HepG2 (cell line): ENCODE data around the gene SLC36A1. TPM values are rescaled to one million over a fixed set of nuclear protein-coding genes. Genes with fewer than 3 reads are reported as not detected.

ENCODE experiments used
- ARID3A ChIP-seq: IDR thresholded peaks from 2 replicates; pipeline ENCODE4 v1.6.1; 2012; ENCODE audit warnings: low read depth, low read length, improper control_type of control experiment
- EED ChIP-seq: sonication (generic); formaldehyde crosslinking; IDR thresholded peaks from 2 replicates; pipeline ENCODE4 v1.5.0; 2020; ENCODE audit warnings: mild to moderate bottlenecking, missing genetic modification reagents
- IKZF1 ChIP-seq: fragments of 450-650 bp; IDR thresholded peaks from 2 replicates; pipeline ENCODE4 v1.7.1; 2016
- ISL2 ChIP-seq: sonication (generic); formaldehyde crosslinking; IDR thresholded peaks from 2 replicates; pipeline ENCODE4 v1.5.0; 2020; ENCODE audit warnings: missing genetic modification reagents
- NBN ChIP-seq: fragments of 450-650 bp; conservative IDR thresholded peaks from 2 replicates; pipeline ENCODE4 v1.6.1; 2017
- NR2F2 ChIP-seq: IDR thresholded peaks from 2 replicates; pipeline ENCODE4 v1.6.1; 2012; ENCODE audit warnings: low read depth, inconsistent platforms, borderline replicate concordance
- ZBTB26 ChIP-seq: IDR thresholded peaks from 2 replicates; pipeline ENCODE4 v1.6.1; 2016; ENCODE audit warnings: missing compliant biosample characterization, missing genetic modification reagents, borderline replicate concordance
- ZBTB46 ChIP-seq: sonication (generic); formaldehyde crosslinking; IDR thresholded peaks from 2 replicates; pipeline ENCODE4 v1.4.0; 2020; ENCODE audit warnings: mild to moderate bottlenecking, missing genetic modification reagents, borderline replicate concordance
- ZNF18 ChIP-seq: sonication (generic); formaldehyde crosslinking; IDR thresholded peaks from 2 replicates; pipeline ENCODE4 v1.8.0; 2022; ENCODE audit warnings: mild to moderate bottlenecking, missing genetic modification reagents; ENCODE audit not compliant: insufficient replicate concordance
- ZNF768 ChIP-seq: sonication (generic); formaldehyde crosslinking; IDR thresholded peaks from 2 replicates; pipeline ENCODE4 v1.4.0; 2020; ENCODE audit warnings: missing genetic modification reagents
- polyA plus RNA-seq, 8 experiments: library from polyadenylated mRNA; depleted of rRNA in 3 of 8; stranded (reverse) in 7 of 8; unstranded in 1 of 8; fragments of >200 nt; fragmentation: Illumina TruSeq in 4 of 8; extraction: Trizol in 4 of 8; gene quantifications; 2 replicates each; pipeline versions ENCODE4 v1.2.1 to v1.2.3, GENCODE V29; 2011 to 2016; ENCODE audit warnings: low read depth in 4 of 8, missing spikeins in 1 of 8, mixed read lengths in 1 of 8; ENCODE audit not compliant: insufficient read depth in 1 of 8
- total RNA-seq, 5 experiments: library from RNA; depleted of rRNA; stranded (reverse); fragments of >200 nt; fragmentation: Illumina TruSeq; extraction: Trizol; gene quantifications; 2 replicates each; pipeline ENCODE4 v1.2.3, GENCODE V29; 2016; ENCODE audit warnings: low read depth in 1 of 5

Gene SLC36A1
- total and polyA plus RNA-seq, 2 of the 13 experiments (the other 11 are each of a cell fraction or from before 2014, with no cell fraction given) = 8.0 to 8.9 TPM

- TF ChIP-seq IKZF1 (no peak), ARID3A (no peak), ISL2 (CRISPR knock-in tag) (no peak), ZNF18 (no peak), ZBTB46 (CRISPR knock-in tag) (no peak), NR2F2 (no peak), EED (CRISPR knock-in tag) (no peak), ZNF768 (CRISPR knock-in tag) (no peak), ZBTB26 (CRISPR knock-in tag) (no peak), NBN (no peak)
These were observed 2.4 kb downstream of the SLC36A1 start (continued) for GRCh38 chr5:151449839-151450238.
